HepG2 (cell line): Measurements from ENCODE around the gene OR2AG2.

Experiments used
- GABPB1 ChIP-seq: IDR thresholded peaks from 2 replicates; pipeline ENCODE4 v1.6.1; 2016; ENCODE audit warnings: mild to moderate bottlenecking, missing genetic modification reagents, moderate library complexity, missing compliant biosample characterization
- HBP1 ChIP-seq: IDR thresholded peaks from 2 replicates; pipeline ENCODE4 v1.6.1; 2016; ENCODE audit warnings: low read depth, control low read depth
- NCOA1 ChIP-seq: sonication (generic); formaldehyde crosslinking; IDR thresholded peaks from 2 replicates; pipeline ENCODE4 v1.9.0; 2021; ENCODE audit warnings: missing genetic modification reagents
- SALL1 ChIP-seq: sonication (generic); formaldehyde crosslinking; IDR thresholded peaks from 2 replicates; pipeline ENCODE4 v1.8.0; 2022; ENCODE audit warnings: mild to moderate bottlenecking, missing genetic modification reagents
- SP1 ChIP-seq, 2 experiments: fragments of 450-650 bp in 1 of 2; sonication (generic) in 1 of 2; formaldehyde crosslinking in 1 of 2; IDR thresholded peaks; 2 replicates each; pipeline versions ENCODE4 v1.4.0 to v1.6.1; 2016 to 2020; ENCODE audit warnings: missing genetic modification reagents in 1 of 2
- TRIM24 ChIP-seq: sonication (generic); formaldehyde crosslinking; IDR thresholded peaks from 2 replicates; pipeline ENCODE4 v1.8.0; 2022; ENCODE audit warnings: mild to moderate bottlenecking, missing genetic modification reagents
- ZFP36 ChIP-seq: fragments of 150-350 bp; IDR thresholded peaks from 2 replicates; pipeline ENCODE4 v1.6.1; 2018; ENCODE audit warnings: borderline replicate concordance, low read length, low read depth; ENCODE audit not compliant: partially characterized antibody
- ZNF282 ChIP-seq: fragments of 450-650 bp; IDR thresholded peaks from 2 replicates; pipeline ENCODE4 v1.6.1; 2018; ENCODE audit not compliant: partially characterized antibody
- ZNF468 ChIP-seq: sonication (generic); formaldehyde crosslinking; IDR thresholded peaks from 2 replicates; pipeline ENCODE4 v1.8.0; 2022; ENCODE audit warnings: mild to moderate bottlenecking, moderate library complexity, missing genetic modification reagents
- ZNF569 ChIP-seq: sonication (generic); formaldehyde crosslinking; IDR thresholded peaks from 2 replicates; pipeline ENCODE4 v1.5.0; 2020; ENCODE audit warnings: mild to moderate bottlenecking, missing genetic modification reagents, moderate library complexity, borderline replicate concordance
- ZNF629 ChIP-seq: sonication (generic); formaldehyde crosslinking; conservative IDR thresholded peaks from 2 replicates; pipeline ENCODE4 v1.5.0; 2020; ENCODE audit warnings: missing genetic modification reagents
- TF ChIP-seq, protein P1 (sequence below): IDR thresholded peaks from 2 replicates; pipeline ENCODE4 v1.6.1; 2012; ENCODE audit warnings: low read length, improper control_type of control experiment
- TF ChIP-seq, protein P2 (sequence below): sonication (generic); IDR thresholded peaks from 2 replicates; pipeline ENCODE4 v1.6.1; 2016; ENCODE audit warnings: low read depth, borderline replicate concordance

GRCh38 chr11:6725386-6725896 is 46.3 kb downstream of the OR2AG2 start:
- TF ChIP-seq ZNF569 (no peak), SP1 (IDR thresholded peaks at IDR 0.05) (no peak), SP1 (CRISPR knock-in tag; IDR thresholded peaks at IDR 0.05) (no peak), TRIM24 (no peak), NCOA1 (CRISPR knock-in tag) (no peak), HBP1 (CRISPR knock-in tag) (no peak), GABPB1 (no peak), ZNF468 (no peak), ZNF629 (CRISPR knock-in tag) (no peak), SALL1 (CRISPR knock-in tag) (no peak), ZNF282 (no peak), ZFP36 (no peak)
- TF ChIP-seq, protein P1, sequence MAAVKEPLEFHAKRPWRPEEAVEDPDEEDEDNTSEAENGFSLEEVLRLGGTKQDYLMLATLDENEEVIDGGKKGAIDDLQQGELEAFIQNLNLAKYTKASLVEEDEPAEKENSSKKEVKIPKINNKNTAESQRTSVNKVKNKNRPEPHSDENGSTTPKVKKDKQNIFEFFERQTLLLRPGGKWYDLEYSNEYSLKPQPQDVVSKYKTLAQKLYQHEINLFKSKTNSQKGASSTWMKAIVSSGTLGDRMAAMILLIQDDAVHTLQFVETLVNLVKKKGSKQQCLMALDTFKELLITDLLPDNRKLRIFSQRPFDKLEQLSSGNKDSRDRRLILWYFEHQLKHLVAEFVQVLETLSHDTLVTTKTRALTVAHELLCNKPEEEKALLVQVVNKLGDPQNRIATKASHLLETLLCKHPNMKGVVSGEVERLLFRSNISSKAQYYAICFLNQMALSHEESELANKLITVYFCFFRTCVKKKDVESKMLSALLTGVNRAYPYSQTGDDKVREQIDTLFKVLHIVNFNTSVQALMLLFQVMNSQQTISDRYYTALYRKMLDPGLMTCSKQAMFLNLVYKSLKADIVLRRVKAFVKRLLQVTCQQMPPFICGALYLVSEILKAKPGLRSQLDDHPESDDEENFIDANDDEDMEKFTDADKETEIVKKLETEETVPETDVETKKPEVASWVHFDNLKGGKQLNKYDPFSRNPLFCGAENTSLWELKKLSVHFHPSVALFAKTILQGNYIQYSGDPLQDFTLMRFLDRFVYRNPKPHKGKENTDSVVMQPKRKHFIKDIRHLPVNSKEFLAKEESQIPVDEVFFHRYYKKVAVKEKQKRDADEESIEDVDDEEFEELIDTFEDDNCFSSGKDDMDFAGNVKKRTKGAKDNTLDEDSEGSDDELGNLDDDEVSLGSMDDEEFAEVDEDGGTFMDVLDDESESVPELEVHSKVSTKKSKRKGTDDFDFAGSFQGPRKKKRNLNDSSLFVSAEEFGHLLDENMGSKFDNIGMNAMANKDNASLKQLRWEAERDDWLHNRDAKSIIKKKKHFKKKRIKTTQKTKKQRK, result no peak
- TF ChIP-seq, protein P2, sequence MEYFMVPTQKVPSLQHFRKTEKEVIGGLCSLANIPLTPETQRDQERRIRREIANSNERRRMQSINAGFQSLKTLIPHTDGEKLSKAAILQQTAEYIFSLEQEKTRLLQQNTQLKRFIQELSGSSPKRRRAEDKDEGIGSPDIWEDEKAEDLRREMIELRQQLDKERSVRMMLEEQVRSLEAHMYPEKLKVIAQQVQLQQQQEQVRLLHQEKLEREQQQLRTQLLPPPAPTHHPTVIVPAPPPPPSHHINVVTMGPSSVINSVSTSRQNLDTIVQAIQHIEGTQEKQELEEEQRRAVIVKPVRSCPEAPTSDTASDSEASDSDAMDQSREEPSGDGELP, result no peak
